ENCODE measurements around the gene ASB1.

DNA sequence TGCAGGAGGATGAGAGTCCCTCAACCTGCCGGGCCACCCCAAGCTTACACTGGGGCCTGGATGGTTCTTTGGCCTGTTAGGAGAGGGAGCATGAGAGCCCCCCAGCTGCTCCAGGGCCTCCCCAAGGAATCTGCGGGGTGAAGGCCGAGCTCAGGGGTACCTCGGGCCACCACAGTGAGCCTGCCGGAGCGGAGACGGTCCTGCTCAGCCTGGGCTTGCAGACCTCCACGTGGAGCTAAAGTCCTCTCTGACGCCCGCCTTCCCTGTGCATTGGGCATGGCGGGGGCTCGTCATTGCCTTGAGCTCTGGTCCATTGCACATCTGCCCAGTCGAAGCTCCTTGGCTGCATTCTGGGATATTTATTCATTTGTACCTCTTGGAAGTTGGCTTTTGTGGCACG lies 62.7 kb downstream of the ASB1 start:
- TF ChIP-seq ZBTB1 (tag by site-specific recombination; IDR thresholded peaks at IDR 0.05): no peak
- no peak for TF ChIP-seq ZNF24 (tag by site-specific recombination; IDR thresholded peaks at IDR 0.05)
- TF ChIP-seq ZNF561 (tag by site-specific recombination; IDR thresholded peaks at IDR 0.05; ENCODE audit: borderline replicate concordance): no peak
- TF ChIP-seq, protein P1, sequence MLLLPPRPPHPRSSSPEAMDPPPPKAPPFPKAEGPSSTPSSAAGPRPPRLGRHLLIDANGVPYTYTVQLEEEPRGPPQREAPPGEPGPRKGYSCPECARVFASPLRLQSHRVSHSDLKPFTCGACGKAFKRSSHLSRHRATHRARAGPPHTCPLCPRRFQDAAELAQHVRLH (tag by site-specific recombination; IDR thresholded peaks at IDR 0.05): no peak
- TF ChIP-seq, protein P2, sequence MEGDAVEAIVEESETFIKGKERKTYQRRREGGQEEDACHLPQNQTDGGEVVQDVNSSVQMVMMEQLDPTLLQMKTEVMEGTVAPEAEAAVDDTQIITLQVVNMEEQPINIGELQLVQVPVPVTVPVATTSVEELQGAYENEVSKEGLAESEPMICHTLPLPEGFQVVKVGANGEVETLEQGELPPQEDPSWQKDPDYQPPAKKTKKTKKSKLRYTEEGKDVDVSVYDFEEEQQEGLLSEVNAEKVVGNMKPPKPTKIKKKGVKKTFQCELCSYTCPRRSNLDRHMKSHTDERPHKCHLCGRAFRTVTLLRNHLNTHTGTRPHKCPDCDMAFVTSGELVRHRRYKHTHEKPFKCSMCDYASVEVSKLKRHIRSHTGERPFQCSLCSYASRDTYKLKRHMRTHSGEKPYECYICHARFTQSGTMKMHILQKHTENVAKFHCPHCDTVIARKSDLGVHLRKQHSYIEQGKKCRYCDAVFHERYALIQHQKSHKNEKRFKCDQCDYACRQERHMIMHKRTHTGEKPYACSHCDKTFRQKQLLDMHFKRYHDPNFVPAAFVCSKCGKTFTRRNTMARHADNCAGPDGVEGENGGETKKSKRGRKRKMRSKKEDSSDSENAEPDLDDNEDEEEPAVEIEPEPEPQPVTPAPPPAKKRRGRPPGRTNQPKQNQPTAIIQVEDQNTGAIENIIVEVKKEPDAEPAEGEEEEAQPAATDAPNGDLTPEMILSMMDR (tag by site-specific recombination; IDR thresholded peaks at IDR 0.05): no peak
- TF ChIP-seq MYNN (tag by site-specific recombination; IDR thresholded peaks at IDR 0.05; ENCODE audit: borderline replicate concordance): no peak
- TF ChIP-seq ZNF157 (tag by site-specific recombination; IDR thresholded peaks at IDR 0.05): no peak
- TF ChIP-seq ZNF114 (tag by site-specific recombination; IDR thresholded peaks at IDR 0.05): no peak
- TF ChIP-seq, protein P3, sequence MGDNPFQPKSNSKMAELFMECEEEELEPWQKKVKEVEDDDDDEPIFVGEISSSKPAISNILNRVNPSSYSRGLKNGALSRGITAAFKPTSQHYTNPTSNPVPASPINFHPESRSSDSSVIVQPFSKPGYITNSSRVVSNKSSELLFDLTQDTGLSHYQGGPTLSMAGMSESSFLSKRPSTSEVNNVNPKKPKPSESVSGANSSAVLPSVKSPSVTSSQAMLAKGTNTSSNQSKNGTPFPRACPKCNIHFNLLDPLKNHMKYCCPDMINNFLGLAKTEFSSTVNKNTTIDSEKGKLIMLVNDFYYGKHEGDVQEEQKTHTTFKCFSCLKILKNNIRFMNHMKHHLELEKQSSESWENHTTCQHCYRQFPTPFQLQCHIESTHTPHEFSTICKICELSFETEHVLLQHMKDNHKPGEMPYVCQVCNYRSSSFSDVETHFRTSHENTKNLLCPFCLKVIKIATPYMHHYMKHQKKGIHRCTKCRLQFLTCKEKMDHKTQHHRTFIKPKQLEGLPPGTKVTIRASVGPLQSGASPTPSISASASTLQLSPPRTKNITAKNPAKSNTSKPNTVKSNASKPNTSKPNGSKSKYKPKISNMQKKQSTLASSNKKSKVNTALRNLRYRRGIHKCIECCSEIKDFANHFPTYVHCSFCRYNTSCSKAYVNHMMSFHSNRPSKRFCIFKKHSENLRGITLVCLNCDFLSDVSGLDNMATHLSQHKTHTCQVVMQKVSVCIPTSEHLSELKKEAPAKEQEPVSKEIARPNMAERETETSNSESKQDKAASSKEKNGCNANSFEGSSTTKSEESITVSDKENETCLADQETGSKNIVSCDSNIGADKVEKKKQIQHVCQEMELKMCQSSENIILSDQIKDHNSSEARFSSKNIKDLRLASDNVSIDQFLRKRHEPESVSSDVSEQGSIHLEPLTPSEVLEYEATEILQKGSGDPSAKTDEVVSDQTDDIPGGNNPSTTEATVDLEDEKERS (tag by site-specific recombination; IDR thresholded peaks at IDR 0.05): no peak
- no peak for TF ChIP-seq ZNF501 (tag by site-specific recombination; IDR thresholded peaks at IDR 0.05)
- TF ChIP-seq ZNF10 (tag by site-specific recombination; IDR thresholded peaks at IDR 0.05): no peak
- TF ChIP-seq, protein P4, sequence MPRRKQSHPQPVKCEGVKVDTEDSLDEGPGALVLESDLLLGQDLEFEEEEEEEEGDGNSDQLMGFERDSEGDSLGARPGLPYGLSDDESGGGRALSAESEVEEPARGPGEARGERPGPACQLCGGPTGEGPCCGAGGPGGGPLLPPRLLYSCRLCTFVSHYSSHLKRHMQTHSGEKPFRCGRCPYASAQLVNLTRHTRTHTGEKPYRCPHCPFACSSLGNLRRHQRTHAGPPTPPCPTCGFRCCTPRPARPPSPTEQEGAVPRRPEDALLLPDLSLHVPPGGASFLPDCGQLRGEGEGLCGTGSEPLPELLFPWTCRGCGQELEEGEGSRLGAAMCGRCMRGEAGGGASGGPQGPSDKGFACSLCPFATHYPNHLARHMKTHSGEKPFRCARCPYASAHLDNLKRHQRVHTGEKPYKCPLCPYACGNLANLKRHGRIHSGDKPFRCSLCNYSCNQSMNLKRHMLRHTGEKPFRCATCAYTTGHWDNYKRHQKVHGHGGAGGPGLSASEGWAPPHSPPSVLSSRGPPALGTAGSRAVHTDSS (tag by site-specific recombination; IDR thresholded peaks at IDR 0.05): no peak

Measured in HEK293 (cell line).